Dedifferentiated amniotic fluid mesenchymal stem cell (primary cell): ENCODE measurements around the gene IL17C.
"Not testable (repeated sequence)": the region's sequence is repeated elsewhere in the genome, so short reads cannot be mapped to it uniquely, and the experiment has no call there.

ENCODE experiments used
- DNase-seq: peaks from one replicate; pipeline ENCODE4 v3.0.0-alpha.2; 2016; ENCODE audit errors: extremely low spot score

Gene IL17C

DNA sequence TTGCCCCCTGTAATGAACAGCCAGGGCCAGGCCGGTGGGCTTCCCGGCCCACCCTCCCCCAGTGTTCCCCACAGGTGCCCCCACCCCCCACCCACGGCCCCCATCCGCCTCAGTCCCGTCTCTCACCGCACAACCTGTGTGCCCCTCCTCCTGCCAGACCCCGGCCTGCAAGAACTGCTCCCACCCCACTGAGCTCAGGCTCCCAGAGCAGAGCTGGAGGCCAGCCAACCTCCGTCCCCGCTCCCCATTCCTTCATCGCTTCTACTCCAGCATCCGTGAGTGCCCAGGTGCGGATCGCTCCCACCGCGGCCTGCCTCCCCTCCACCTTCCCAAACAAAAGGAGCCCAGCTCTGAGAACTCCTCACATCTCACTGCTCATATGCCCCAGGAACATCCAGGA, 20.3 kb downstream of the IL17C start:
- no peak for DNase-seq

DNA sequence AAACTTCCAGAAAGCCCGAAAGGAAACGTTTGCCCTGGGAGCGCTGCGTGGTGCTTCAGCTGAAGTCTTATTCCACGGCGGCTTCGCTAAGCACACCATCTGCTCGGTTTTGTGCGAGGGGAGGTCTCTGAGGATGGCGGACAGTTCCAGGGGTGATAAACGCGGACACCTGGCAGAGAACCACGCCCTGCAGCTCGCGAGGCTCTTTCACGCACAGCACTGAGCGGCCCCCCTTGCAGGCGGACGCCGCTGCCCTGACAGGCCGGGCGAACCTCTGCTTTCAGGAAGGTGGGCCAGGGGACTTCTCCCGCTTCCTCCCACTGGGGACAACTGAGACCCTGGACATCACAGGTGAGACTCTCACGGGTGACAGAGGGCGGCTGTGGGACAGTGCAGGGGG, 20.8 kb downstream of the IL17C start:
- DNase-seq = no peak

DNA sequence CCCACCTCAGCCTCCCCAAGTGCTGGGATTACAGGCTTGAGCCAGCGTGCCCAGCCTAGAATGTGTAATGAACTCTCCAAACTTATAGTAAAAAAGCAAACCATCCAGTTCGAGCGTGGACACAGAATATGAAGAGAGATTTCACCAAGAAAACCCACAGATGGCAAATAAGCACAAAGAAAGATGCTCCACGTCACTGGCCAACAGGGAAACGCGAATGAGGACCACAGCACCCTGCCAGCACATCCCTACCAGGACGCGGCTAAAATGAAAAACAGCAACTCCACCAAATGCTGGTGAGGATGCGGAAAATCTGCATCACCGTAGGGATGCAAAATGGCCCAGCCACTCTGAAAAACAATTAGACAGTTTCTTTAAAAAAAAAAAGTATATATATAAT, 23.1 kb downstream of the IL17C start:
- no peak for DNase-seq

DNA sequence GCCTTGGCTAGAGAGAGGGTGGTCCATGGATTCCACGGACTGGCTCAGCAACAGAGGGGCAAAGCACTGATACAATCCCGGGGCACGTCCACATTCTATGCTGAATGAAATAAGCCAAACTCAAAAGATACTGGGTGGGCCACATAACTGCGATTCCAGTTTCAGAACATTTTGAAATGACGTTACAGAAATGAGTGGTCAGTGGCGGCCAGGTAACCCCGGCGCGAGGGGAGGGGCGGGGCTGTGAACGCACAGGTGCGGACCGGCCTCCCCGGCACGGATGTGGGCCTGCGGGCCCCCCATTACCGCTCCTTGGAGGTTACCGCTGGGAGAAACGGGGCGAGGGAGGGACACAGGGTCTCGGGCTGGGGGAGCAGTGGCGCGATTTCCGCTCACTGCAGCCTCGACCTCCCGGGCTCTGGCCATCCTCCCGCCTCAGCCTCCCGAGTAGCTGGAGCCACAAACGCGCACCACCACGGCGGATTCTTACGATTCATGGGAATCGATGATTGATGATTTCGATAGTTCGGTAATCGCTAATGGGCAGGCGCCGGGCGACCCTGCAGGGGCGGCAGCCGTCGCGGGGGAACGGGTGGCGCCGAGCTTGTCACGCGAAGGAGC, 24.0 kb downstream of the IL17C start:
- no peak for DNase-seq

DNA sequence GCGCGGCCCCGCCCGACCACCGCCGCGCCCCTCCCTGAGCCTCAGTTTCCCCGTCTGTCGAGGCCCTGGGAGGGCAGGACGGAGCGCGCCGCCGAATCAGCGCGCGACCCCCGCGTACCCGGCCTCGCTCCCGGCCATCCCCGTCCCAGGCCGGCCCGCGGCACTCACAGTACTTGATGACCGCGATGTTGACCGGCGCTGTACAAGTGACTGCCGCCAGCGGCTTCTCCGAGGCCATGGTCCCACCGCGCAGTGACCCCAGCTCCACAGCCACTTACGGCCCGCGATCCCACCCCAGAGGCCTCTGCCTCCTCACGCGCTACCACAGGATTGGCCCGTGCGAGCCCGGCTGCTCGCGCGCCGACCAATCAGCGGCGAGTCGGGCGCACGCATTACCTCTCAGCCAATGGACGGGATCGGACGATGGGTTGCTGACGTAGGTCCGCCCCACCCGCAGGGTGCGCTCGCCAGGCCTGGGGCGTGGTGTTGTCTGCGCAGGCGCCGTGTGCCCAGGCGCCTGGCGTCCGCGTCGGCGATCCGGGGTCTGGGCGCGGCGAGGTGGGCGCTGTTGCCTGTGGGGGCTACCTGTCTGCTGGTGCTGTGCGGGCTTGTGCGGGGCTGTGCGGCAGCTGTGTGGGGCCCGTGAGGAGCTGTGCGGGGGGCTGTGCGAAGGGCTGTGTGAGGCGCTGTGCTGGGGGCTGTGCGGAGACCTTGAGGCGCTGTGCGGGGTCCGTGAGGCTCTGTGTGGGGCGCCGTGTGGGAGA, 24.7 kb downstream of the IL17C start, which contains the start of gene MVD:
MVD (minus strand) TSS at position 249 of the 764 bp plus-strand sequence; CDS start at position 238, 11 bp downstream.
- peak; percentile 96 for DNase-seq

DNA sequence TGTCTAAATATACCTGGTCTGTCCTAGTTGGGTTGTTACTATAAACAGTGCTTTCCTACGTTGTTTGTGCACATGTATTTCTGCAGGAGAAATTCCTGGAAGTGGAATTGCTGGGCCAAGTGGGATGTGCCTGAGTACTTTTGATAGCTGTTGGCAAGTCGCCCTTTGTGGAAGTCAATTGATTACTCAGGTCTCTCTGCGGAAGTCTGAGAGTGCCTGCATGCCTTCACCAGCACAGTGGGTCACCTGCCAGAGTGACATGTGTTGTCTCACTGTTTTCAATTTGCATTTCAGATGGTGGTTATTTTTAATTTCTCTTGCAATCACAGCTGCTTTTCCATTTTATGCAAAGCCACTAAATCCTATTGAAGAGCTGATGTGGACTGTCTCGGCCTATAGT, 26.8 kb downstream of the IL17C start:
- DNase-seq = no peak

DNA sequence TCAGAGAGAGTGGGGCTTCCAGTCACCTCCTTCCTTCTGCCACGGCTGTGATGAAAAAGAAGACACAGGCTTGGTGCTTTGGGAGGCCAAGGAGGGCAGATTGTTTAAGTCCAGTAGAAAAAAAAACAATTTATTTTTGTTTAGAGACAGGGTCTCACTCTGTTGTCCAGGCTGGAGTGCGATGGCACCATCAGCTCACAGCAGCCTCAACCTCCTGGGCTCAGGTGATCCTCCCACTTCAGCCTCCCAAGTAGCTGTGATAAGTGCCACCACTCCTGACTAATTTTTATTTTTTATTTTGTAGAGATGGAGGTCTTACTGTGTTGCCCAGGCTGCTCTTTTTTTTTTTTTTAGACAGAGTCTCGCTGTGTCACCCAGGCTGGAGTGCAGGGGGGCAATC, 27.2 kb downstream of the IL17C start:
- no peak for DNase-seq

DNA sequence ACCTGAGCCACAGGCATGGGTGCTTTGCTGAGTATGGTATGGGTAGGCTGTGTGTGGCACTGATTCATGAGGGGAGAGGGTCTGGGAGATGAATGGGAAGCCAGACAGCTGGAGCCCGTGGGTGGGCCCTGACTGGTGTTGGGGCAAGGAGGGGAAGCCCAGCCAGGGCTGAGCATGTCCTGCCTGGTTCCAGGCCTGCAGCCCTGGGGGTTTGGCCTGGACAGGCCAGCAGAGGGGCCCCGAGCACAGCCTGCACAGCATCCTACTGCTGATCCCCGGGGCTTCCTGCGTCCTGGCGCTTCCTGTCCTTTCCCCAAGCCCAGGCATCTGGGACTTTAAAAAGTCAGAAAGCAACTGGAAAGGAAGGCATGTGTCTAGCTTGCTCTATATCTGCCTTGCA, 29.1 kb downstream of the IL17C start:
- DNase-seq = no peak

DNA sequence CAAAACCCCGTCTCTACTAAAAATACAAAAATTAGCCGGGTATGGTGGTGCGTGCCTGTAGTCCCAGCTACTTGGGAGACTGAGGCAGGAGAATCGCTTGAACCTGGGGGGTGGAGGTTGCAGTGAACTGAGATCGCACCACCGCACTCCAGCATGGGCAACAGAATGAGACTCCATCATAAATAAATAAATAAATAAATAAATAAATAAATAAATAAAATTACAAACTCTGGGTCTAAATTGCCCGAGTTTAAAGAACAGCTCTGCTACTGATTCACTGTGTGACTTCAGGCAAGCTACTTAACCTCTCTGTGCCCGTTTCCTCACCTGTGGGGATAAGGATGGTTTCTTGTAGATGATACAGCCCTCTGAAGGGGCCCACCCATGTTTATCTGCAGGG, 31.1 kb downstream of the IL17C start:
- not testable (repeated sequence) for DNase-seq

DNA sequence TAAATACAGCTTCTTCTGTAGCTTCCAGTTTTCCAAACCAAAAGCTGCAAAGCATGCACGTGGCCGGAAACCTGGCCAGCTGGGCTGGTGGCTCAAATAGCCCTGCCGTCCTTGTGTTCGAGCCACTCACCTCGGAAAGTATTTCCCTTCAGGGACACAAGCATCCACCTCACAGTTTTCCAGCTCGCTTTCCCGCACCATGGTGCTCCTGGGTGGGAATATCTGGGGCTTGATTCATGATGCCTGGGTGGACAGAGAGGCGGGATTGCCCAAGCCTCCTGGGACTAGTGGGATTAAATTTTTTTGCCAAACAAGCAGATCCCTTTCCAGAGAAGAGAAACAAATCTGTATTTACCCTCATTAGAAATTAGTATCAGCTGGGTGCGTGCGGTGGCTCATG, 31.6 kb downstream of the IL17C start:
- no peak for DNase-seq

DNA sequence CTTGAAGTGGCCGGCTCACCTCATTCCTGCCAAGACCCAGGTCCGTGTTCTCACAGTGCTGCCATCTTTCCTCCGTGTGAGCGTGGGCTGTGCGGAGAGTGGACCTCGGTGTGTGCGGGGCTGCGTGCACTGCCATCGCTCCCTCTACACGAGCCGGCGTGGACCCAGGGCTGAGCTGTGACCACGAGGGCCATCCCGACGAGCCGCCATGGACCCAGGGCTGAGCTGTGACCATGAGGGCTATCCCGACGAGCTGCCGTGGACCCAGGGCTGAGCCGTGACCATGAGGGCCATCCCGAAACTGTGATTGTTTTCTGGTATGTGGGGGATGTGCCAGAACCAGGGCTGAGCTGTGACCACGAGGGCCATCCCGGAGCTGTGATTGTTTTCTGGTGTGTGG, 33.4 kb downstream of the IL17C start:
- DNase-seq = no peak

DNA sequence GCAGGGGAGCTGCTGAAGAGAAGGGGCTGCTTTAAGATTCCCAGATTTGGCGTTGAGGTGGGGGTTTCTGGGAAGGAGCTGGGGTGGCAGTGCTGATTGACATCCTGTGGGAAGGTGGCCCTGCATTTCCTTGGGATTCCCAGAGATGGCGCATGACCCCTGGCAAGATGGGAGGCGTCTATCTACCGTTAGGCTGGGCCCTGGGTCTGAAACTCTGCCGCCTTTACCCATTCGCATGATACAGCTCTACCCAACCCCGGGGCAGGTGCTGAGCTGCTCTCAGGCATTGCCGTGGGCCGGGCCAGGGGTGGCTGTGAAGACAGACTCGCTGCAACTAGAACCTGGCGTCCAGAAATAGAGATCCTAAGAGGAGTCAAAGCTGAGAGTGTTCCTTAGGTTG, 34.4 kb downstream of the IL17C start:
- DNase-seq = no peak

DNA sequence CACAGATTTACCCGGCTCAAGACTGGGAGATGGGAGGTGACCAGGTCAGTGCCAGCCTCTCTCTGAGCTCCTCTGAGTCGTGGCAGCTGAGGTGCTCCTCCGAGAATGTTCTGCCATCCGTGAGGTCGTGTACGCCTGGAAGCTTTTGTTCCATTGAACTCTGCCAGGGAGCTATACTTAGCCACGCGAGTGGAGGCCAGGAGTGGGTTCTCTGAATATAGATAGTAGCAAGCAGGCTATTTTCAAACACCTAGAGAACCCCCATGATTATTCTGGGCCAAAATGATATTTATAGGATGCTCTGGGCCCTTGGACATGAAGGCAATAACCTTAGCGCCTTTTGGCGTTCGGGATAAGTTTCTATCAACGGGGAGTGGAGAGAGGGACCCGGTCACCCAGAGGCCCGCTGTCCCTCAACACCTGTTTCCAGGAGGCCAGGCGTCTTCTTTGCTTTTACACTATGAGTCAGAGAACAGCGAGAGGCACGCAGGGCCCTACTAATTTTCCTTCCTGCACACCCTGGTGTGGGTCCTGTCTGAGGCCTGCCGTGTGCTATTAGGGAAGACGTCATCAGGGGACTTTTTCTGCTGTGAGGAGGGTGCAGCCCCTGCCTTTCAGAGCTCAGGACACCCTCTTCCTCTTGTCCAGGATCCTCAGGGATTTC, 35.5 kb downstream of the IL17C start:
- no peak for DNase-seq

DNA sequence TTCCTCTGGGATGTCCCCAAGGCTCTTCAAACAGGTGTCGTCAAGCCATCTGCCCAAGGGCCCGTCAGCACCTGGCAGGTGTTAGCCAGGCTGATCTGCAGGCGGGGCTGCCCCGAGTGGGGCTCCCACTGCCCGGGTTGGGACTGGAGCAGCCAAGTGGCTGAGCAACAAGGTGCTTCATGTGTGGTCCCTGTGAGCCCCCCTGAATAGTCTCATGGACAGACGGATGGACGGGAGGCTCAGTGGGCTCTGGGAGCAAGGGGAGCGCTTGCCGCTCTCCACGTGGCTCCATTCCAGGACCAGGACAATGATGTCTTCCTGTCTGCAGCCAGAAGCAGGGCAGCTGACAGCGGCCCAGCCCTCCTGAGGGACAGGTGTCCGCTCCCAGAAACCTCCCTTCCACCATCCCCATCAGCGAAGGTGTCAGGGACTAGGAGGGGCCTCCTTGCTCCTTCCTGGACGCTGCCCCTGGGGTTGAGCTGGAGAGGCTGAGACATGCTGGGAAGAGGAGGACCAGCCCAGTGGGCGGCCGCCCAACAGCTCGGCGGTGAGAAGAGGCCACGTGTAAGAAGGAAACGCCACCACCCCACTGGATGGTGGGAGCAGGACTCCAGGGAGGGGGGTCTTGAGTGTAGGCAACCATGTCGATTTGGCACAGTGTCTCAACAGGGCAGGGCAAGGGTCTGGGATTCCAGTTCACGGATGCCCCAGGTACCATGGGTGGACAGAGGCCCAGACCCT, 38.3 kb downstream of the IL17C start:
- DNase-seq = no peak

DNA sequence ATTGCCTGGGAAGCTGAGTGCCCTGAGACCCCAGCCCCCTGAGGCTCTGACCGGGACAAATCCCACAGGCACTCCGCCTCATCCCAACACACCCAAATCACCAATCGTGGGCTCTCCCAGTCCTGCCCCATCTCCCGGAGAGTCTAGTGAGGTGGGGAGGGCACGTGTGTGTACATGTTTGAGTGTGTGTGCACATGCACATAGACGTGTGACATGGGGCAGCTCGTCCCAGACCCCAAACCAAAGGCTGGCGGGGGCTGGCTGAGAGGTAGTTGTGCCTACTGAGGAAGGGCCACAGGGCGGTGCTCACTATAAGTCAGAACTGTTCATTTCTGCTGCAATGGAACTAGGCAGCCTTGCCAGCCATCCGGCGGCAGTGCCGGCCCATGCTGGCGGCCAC, 39.3 kb downstream of the IL17C start:
- no peak for DNase-seq

DNA sequence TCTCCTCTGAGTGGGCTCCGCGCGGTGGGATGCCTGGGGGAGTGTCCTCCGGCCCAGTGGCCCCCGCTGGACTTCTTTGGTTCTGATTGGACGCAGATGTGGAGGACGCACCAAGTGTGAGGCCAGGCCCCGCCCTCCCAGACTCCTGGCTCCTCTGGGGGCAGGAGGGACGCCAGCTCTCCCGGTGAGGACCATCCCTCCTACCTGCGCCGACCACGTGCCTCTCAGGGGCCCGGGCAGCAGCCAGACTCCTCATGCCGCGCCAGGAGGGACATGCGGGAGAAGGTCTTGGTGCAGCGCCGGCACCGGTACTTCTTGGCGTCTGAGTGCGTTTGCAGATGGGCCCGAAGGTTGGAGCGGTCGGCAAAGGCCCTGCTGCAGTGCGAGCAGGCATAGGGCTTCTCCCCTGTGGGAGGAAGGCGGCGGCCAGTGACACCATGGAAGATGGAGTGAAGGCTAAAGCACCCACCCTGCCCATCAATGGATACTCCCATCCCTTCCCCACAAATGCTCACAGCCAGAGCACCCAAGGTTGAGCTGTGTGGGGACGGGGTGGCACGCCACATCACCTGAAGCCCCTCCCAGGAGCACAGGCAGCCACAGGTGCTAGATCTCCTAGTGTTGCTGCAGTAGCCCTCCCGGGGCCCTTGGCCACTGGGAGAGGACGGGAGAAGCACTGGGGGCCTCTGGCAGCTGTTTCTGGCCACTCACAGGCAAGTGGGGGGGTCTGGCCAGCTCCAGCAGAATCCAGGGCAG, 40.0 kb downstream of the IL17C start:
- no peak for DNase-seq

DNA sequence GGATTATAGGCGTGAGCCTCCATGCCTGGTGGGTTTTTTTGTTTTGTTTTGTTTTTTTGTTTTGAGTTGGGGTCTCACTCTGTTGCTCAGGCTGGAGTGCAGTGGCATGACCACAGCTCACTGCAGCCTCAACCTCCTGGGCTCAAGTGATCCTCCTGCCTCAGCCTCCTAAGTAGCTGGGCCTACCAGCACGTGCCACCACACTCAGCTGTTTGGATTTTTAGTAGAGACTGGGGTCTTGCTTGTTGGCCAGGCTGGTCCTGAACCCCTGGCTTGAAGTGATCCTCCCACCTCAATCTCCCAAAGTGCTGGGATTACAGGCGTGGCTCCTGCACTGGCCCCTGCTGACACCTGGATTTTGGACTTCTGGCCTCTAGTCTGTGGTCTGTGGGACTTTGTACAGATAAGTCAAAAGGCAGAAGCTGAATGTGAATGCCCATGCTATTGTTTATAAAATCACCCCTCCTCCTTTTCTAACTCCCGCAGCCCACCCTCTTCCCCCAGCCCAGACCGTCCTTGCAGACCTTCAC, 42.2 kb downstream of the IL17C start:
- DNase-seq = no peak

DNA sequence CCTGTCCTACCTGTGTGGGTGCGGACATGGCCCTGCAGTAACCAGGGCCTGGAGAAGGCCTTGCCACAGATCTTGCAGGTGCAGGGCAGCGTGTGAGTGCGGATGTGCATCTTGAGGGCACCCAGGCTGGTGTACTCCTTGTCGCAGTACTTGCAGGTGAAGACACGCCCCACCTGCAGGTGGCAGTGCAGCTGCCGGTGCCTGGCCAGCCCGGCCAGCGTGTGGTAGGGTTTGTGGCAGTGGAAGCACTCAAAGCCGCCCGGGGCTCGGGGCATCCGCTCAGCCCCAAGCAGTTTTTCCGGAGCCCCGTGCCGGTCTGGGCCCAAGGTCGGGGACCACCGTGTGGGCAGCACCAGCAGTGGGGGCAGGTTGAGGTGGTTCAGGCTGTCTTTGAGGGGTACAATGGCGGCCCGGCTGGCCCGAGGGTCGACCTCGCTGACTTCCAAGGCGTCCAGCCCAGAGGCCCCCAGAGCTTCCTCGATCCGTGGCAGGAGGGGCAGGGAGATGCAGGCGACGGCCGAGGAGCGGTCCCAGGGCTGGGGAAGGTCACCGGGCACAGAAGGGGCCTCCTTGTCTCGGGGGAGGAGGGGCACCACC, 42.8 kb downstream of the IL17C start:
- DNase-seq = no peak

DNA sequence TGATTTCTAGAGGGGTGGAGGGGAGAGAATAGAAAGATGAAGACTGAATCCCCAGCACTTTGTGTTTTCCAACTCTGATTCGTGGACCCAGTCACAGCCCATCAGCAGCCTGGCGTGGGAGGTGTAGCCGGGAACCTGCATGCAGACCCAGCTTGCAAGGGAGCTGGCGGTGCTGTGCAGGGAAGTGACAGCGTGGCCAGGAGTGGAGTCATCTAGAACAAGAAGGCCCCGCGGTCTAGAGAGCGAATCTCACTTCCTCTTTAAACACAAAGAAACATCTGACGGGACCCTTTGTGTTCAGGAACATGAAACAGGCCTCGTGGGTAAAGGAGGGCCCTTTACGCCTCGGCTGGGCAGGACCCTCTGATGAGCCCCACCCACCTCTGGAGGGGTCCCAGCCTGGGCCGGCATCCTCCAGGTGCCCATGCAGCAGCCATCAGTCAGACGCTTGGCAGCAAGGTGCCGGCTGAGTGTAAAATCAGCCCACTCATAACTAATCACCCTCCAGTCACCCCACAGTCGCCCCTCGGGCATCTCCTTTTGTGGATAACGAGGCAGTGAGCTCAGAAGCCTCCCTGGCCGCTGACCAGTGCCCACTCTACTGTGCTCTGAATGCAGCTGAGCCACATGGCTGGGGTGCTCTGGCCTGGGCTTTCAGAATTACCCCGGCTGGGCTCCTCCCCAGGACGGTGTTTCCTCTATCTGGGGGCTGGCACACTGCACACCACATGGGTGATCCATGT, 43.5 kb downstream of the IL17C start:
- no peak for DNase-seq

DNA sequence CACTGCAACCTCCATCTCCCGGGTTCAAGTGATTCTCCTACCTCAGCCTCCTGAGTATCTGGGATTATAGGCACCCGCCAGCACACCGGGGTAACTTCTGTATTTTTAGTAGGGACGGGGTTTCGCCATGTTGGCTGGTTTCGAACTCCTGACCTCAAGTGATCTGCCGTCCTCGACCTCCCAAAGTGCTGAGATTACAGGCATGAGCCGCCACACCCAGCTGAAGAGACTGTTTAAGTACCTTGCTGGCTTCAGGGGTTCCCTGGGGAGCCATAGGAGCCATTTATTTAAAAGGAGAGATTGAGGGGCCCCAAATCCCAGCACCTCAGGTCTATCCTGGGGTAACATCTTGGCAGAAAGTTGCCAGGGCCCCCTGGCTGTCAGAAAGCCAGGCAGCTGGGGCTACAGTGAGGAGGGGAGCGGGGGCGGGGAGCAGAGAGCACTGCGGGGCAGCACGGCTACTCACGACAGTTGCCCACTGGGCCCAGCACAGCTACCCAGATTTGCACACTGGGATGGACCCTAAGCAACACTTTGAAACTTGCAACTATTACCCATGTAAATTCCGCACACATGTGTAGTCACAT, 46.3 kb downstream of the IL17C start:
- no peak for DNase-seq
